Activated CD4-positive, alpha-beta T cell treated with anti-CD3 and anti-CD28 coated beads, Interleukin-2, amount 50 U/mL, for 24 hours (primary cell): ENCODE results near the gene MYOM1.
"Not testable (repeated sequence)": the region's sequence is repeated elsewhere in the genome, so short reads cannot be mapped to it uniquely, and the experiment has no call there.

Experiments used
- DNase-seq, 2 donors: peaks; one replicate each; pipeline ENCODE4 v3.0.0-alpha.2; 2020; ENCODE audit warnings: low read depth in 1 of 2, low spot score in 1 of 2

The MYOM1 gene

GRCh38 chr18:3060667-3061580 lies 158.8 kb downstream of the MYOM1 start:
- peak; percentile 24 to 48 for DNase-seq

GRCh38 chr18:3059272-3059671 lies 160.5 kb downstream of the MYOM1 start:
- no peak for DNase-seq

DNA sequence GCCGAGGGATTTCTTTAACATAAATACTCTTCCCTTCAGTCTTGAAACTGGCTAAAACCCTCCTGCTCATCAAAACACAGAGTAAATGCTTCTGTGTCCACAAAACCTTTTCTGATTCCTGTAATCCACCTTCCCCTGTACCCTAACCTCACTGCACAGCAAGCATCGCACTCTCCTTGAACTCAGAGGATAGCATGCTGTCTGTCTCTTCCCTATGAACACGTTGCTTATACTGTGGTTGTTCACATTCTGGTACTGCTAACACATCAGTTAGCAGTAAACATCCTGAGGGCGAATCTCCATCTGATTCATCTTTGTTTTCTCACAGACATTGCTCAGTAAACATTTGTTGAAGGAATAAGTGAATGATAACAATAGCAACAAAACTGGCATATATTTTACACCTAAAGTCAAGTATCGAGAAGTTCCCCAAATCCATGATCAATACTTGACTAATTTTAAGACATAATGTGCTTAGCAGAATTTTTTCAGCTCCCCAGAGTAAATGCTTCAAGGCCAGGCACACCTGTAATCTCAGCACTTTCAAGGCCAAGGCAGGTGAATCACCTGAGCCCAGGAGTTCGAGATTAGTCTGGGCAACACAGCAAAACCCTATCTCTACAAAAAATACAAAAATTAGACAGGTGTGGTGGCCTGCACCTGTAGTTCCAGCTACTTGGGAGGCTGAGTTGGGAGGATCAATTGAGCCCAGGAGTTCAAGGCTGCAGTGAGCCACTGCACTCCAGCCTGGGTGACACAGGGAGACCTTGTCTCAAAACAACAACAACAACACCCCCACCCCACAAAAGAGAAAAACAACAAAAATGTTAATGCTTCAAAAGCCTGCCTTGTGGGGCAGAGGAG lies 161.2 kb downstream of the MYOM1 start:
- no peak for DNase-seq

DNA sequence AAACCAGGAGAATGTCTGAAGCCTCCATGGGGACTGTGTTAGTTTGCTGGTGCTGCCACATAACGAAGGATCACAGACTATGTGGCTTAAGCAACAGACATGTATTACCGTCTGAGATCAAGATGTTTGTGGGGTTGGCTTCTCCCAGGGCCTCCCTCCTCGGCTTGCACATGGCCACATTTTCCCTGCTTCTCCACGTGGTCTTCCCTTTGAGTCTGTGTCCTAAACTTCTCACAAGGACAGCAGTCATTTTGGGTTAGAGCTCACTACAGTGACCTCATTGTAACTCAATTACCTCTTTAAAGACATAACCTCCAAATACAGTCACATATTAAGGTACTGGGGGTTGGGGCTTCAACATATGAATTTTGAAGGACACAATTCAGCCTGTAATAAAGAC lies 162.2 kb downstream of the MYOM1 start:
- DNase-seq, result no peak

GRCh38 chr18:3056311-3056710 lies 163.5 kb downstream of the MYOM1 start:
- DNase-seq, result no peak

GRCh38 chr18:3055816-3056215 lies 164.0 kb downstream of the MYOM1 start:
- no peak for DNase-seq

DNA sequence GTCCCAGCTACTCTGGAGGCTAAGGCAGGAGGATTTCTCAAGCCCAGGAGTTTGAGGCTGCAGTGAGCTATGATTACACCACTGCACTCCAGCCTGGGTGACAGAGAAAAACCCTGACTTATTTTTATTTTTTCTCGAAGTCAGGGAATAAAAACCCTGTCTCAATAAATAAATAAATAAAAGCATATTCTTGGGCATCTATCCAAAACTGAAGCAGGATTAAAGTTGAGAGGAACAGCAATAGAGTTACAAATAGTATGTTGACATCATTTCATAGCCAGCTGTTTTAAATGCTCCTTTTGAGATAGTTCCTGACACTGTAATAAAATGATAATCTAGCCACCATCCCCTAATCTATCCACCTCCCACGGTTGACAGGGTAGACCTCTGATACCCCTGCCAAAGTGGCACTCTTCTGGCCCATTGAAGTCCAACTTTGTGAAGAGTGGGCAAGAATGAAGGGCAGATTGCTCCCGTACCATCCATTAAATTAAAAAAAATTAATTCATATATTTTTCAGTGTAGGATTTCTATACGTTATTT lies 164.5 kb downstream of the MYOM1 start:
- no peak for DNase-seq

- DNase-seq, result no peak
These were observed 165.0 kb downstream of the MYOM1 start for GRCh38 chr18:3054780-3055179.

DNA sequence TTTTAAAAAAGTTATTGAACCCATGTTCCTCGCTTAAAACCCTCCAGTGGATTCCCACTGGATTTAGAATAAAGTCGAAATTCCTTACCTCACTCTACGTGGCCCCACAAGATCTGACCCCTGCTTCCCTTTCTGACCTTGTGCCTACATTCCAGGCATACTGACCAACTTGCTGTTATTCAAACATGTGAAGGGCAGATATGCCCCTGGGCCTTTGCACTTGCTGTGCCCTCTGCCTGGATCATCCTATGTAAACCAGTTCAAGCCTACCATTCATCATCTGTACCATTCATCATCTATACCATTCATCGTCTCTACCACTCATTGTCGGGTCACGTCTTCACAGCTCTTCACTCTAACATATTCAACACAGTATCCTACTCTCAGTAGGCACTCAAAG lies 165.6 kb downstream of the MYOM1 start:
- no peak for DNase-seq

GRCh38 chr18:3053081-3053480 lies 166.7 kb downstream of the MYOM1 start:
- no peak for DNase-seq

GRCh38 chr18:3052411-3052758 lies 167.4 kb downstream of the MYOM1 start:
- DNase-seq, result no peak

- no peak for DNase-seq
These were observed 167.9 kb downstream of the MYOM1 start for GRCh38 chr18:3051718-3052410.

DNA sequence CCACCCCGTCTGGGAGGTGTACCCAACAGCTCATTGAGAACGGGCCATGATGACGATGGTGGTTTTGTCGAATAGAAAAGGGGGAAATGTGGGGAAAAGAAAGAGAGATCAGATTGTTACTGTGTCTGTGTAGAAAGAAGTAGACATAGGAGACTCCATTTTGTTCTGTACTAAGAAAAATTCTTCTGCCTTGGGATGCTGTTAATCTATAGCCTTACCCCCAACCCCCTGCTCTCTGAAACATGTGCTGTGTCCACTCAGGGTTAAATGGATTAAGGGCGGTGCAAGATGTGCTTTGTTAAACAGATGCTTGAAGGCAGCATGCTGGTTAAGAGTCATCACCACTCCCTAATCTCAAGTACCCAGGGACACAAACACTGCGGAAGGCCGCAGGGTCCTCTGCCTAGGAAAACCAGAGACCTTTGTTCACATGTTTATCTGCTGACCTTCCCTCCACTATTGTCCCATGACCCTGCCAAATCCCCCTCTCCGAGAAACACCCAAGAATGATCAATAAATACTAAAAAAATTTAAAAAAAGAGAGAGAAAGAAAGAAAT lies 169.8 kb downstream of the MYOM1 start:
- DNase-seq, result not testable (repeated sequence)

GRCh38 chr18:3048820-3049349 lies 170.9 kb downstream of the MYOM1 start:
- no peak for DNase-seq

DNA sequence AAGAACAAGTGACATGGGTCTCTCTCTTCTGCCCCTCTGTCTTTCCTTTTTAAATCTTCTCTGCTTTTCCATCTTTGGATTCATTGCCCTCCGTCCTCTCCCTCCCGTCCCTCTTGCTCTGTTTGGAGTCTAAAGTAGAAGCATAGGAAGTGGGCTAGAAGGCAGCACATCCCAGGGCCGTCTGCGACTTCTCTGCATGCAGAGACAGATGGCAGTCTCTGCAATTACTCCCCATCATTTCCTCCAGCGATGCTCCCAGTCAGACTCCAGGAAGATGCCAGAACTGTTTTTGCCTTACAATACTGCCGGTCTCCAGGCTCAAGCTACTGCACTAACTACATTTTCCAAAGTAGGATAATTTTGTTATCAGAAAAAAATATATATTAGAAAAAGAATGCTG lies 171.6 kb downstream of the MYOM1 start:
- DNase-seq, result no peak

GRCh38 chr18:3046216-3046808 lies 173.5 kb downstream of the MYOM1 start:
- DNase-seq, result no peak

- no peak for DNase-seq
These were observed 174.7 kb downstream of the MYOM1 start for GRCh38 chr18:3044931-3045698.

- DNase-seq, result no peak
These were observed 177.4 kb downstream of the MYOM1 start for GRCh38 chr18:3042379-3042778.

GRCh38 chr18:3041843-3042242 lies 177.9 kb downstream of the MYOM1 start:
- DNase-seq, result no peak

GRCh38 chr18:3040881-3041280 lies 178.9 kb downstream of the MYOM1 start:
- DNase-seq, result no peak
